H1 (cell line): Measurements from ENCODE around the gene TNNT1. TPM values are rescaled to one million over a fixed set of nuclear protein-coding genes. Genes with fewer than 3 reads are reported as not detected.

Experiments used
- CTCF ChIA-PET: fragments of 300-600 bp; sonication (Branson Sonifier 250); formaldehyde crosslinking; loops from one replicate; lab custom pipeline; 2021; ENCODE audit not compliant: partially characterized antibody; lab: Charles Lee
- POLR2A ChIA-PET: fragments of 300-600 bp; sonication (Branson Sonifier 250); formaldehyde crosslinking; loops from one replicate; lab custom pipeline; 2021; ENCODE audit warnings: inconsistent platforms; ENCODE audit not compliant: partially characterized antibody; lab: Charles Lee
- DNase-seq, 2 experiments: peaks; one replicate each; pipeline versions ENCODE4 v3.0.0 to v3.0.0-alpha.2; 2010 to 2022; ENCODE audit warnings: low spot score in 2 of 2, low read depth in 1 of 2, mixed read lengths in 1 of 2
- FAIRE-seq: peaks from 2 replicates; lab custom pipeline; 2011; peaks lifted over from hg19 to GRCh38; lab: Jason Lieb, UNC
- H2AFZ ChIP-seq: 2 replicates; pipeline ENCODE4 v1.8.1; 2012; ENCODE audit warnings: low read length, inconsistent platforms
- H2AK5ac ChIP-seq: 2 replicates; pipeline ENCODE4 v1.6.1; 2013; ENCODE audit warnings: low read depth, low read length
- H2BK120ac ChIP-seq: replicated peaks from 2 replicates; pipeline ENCODE3; 2013; ENCODE audit warnings: low read depth, low read length, inconsistent platforms
- H2BK12ac ChIP-seq: 2 replicates; pipeline ENCODE4 v1.6.1; 2013; ENCODE audit warnings: low read depth, low read length
- H2BK15ac ChIP-seq: 2 replicates; pipeline ENCODE4 v1.6.1; 2013; ENCODE audit warnings: low read length
- H2BK20ac ChIP-seq: 2 replicates; pipeline ENCODE4 v1.6.1; 2013; ENCODE audit warnings: low read length
- H2BK5ac ChIP-seq: 2 replicates; pipeline ENCODE4 v1.6.1; 2013; ENCODE audit warnings: low read depth, low read length
- H3K14ac ChIP-seq: 2 replicates; pipeline ENCODE4 v1.6.1; 2013; ENCODE audit warnings: inconsistent platforms; ENCODE audit not compliant: insufficient read length
- H3K18ac ChIP-seq: 2 replicates; pipeline ENCODE4 v1.6.1; 2013; ENCODE audit warnings: low read length; ENCODE audit errors: extremely low read depth
- H3K23ac ChIP-seq: 2 replicates; pipeline ENCODE4 v1.6.1; 2013; ENCODE audit warnings: inconsistent platforms; ENCODE audit not compliant: insufficient read length
- H3K23me2 ChIP-seq: 2 replicates; pipeline ENCODE4 v1.6.1; 2013; ENCODE audit warnings: low read depth, low read length
- H3K27ac ChIP-seq: 2 replicates; pipeline ENCODE4 v1.6.1; 2011; ENCODE audit warnings: low read depth, low read length, inconsistent platforms
- H3K27me3 ChIP-seq, 4 experiments: replicated peaks in 1 of 4; 1 replicate in 1 of 4; 2 replicates in 3 of 4; pipeline versions ENCODE4 v1.6.1 to v1.8.1; 2011 to 2013; ENCODE audit warnings: low read length in 3 of 4, mild to moderate bottlenecking in 3 of 4, inconsistent platforms in 2 of 4, mixed read lengths in 2 of 4, moderate library complexity in 1 of 4; ENCODE audit not compliant: control insufficient read depth in 3 of 4, insufficient read depth in 3 of 4; ENCODE audit errors: extremely low read depth in 1 of 4
- H3K36me3 ChIP-seq, 4 experiments: 2 replicates each; pipeline versions ENCODE4 v1.6.1 to v1.8.1; 2011 to 2013; ENCODE audit warnings: mild to moderate bottlenecking in 4 of 4, low read length in 3 of 4, moderate library complexity in 2 of 4, control low read depth in 1 of 4, inconsistent platforms in 1 of 4; ENCODE audit not compliant: insufficient read depth in 4 of 4, control insufficient read depth in 2 of 4
- H3K4ac ChIP-seq: replicated peaks from 2 replicates; pipeline ENCODE3; 2013; ENCODE audit warnings: low read length, low read depth, mixed read lengths, inconsistent platforms; ENCODE audit not compliant: insufficient read length
- H3K4me1 ChIP-seq, 4 experiments: replicated peaks in 1 of 4; 1 replicate in 1 of 4; 2 replicates in 3 of 4; pipeline versions ENCODE4 v1.6.1 to v1.8.1; 2011 to 2013; ENCODE audit warnings: low read length in 3 of 4, inconsistent platforms in 2 of 4, mixed read lengths in 1 of 4; ENCODE audit not compliant: insufficient read depth in 4 of 4, control insufficient read depth in 3 of 4
- H3K4me2 ChIP-seq, 2 experiments: 2 replicates each; pipeline versions ENCODE4 v1.6.1 to v1.8.1; 2011 to 2013; ENCODE audit warnings: low read depth in 2 of 2, low read length in 2 of 2, control low read depth in 1 of 2, inconsistent platforms in 1 of 2, mild to moderate bottlenecking in 1 of 2; ENCODE audit not compliant: insufficient read depth in 1 of 2
- H3K4me3 ChIP-seq, 4 experiments: fragments of 200-600, 300-600 bp in 1 of 4; sonication (generic), shearing (Covaris generic), sonication (Bioruptor Twin) in 1 of 4; 2 replicates each; pipeline versions ENCODE4 v1.5.1 to v1.8.1; 2011 to 2016; ENCODE audit warnings: low read length in 4 of 4, low read depth in 3 of 4, control low read depth in 2 of 4, inconsistent platforms in 2 of 4, mild to moderate bottlenecking in 2 of 4, mixed read lengths in 1 of 4, moderate library complexity in 1 of 4; ENCODE audit not compliant: insufficient read depth in 2 of 4; ENCODE audit errors: extremely low read depth in 1 of 4
- H3K56ac ChIP-seq: replicated peaks from 2 replicates; pipeline ENCODE3; 2013; ENCODE audit warnings: low read depth, mild to moderate bottlenecking, mixed read lengths, low read length, inconsistent platforms; ENCODE audit not compliant: insufficient read length
- H3K79me1 ChIP-seq: 2 replicates; pipeline ENCODE4 v1.6.1; 2013; ENCODE audit warnings: low read depth, low read length, control low read depth
- H3K79me2 ChIP-seq, 2 experiments: 2 replicates each; pipeline versions ENCODE4 v1.6.1 to v1.8.1; 2012 to 2013; ENCODE audit warnings: low read length in 2 of 2, mild to moderate bottlenecking in 2 of 2, inconsistent platforms in 1 of 2; ENCODE audit not compliant: insufficient read depth in 2 of 2, control insufficient read depth in 1 of 2
- H3K9ac ChIP-seq, 4 experiments: replicated peaks in 1 of 4; 1 replicate in 1 of 4; 2 replicates in 3 of 4; pipeline versions ENCODE4 v1.6.1 to v1.8.1; 2011 to 2013; ENCODE audit warnings: low read depth in 3 of 4, low read length in 3 of 4, control low read depth in 2 of 4, mild to moderate bottlenecking in 2 of 4, moderate library complexity in 2 of 4, inconsistent platforms in 1 of 4; ENCODE audit errors: extremely low read depth in 1 of 4
- H3K9me3 ChIP-seq, 2 experiments: 2 replicates each; pipeline versions ENCODE4 v1.6.1 to v1.8.1; 2012 to 2013; ENCODE audit warnings: mild to moderate bottlenecking in 2 of 2, moderate library complexity in 2 of 2, control low read depth in 1 of 2, inconsistent platforms in 1 of 2, low read depth in 1 of 2, low read length in 1 of 2, mixed read lengths in 1 of 2; ENCODE audit not compliant: insufficient read depth in 2 of 2
- H4K20me1 ChIP-seq, 2 experiments: replicated peaks in 1 of 2; 2 replicates each; pipeline versions ENCODE3 to v1.8.1; 2011 to 2013; ENCODE audit warnings: inconsistent platforms in 2 of 2, low read length in 2 of 2, mild to moderate bottlenecking in 1 of 2; ENCODE audit not compliant: insufficient read depth in 2 of 2, control insufficient read depth in 1 of 2
- H4K5ac ChIP-seq: 2 replicates; pipeline ENCODE4 v1.6.1; 2013; ENCODE audit warnings: low read length, low read depth, mixed read lengths, inconsistent platforms; ENCODE audit not compliant: insufficient read length
- H4K8ac ChIP-seq: 2 replicates; pipeline ENCODE4 v1.8.0; 2013; ENCODE audit warnings: mild to moderate bottlenecking, moderate library complexity, low read length, inconsistent platforms; ENCODE audit not compliant: insufficient read depth; ENCODE audit errors: extremely low read depth
- H4K91ac ChIP-seq: replicated peaks from 2 replicates; pipeline ENCODE3; 2013; ENCODE audit warnings: low read length, mixed read lengths, inconsistent platforms; ENCODE audit not compliant: insufficient read length
- KDM4A ChIP-seq: IDR thresholded peaks from one replicate; pipeline ENCODE4 v1.7.1; 2012; ENCODE audit warnings: low read depth, mild to moderate bottlenecking, moderate library complexity, low read length, inconsistent platforms; ENCODE audit not compliant: severe bottlenecking
- MAFK ChIP-seq: IDR thresholded peaks from 2 replicates; pipeline ENCODE4 v1.6.1; 2012; ENCODE audit warnings: low read depth, mild to moderate bottlenecking, improper control_type of control experiment, low read length
- SAP30 ChIP-seq: fragments of 300-600 bp; sonication (generic); IDR thresholded peaks from 2 replicates; pipeline ENCODE4 v1.7.1; 2012; ENCODE audit warnings: low read length, moderate library complexity, mild to moderate bottlenecking, inconsistent platforms; ENCODE audit not compliant: insufficient read depth, insufficient replicate concordance
- TEAD4 ChIP-seq: IDR thresholded peaks from 2 replicates; pipeline ENCODE4 v1.6.1; 2012; ENCODE audit warnings: low read depth, low read length, inconsistent platforms, mixed read lengths
- WGBS, 2 experiments: shearing (Covaris generic) in 1 of 2; methylation state at CpG; one replicate each; pipeline versions ENCODE4 v1.1.6 to v1.1.7; 2013 to 2015; ENCODE audit warnings: low lambda C conversion rate in 2 of 2, mixed read lengths in 2 of 2, inconsistent platforms in 1 of 2, low coverage in 1 of 2, missing lambda C conversion rate in 1 of 2; ENCODE audit not compliant: insufficient replicate concordance in 2 of 2, insufficient coverage in 1 of 2, insufficient read length in 1 of 2; ENCODE audit errors: extremely low coverage in 1 of 2, missing lambda C conversion rate in 1 of 2; 5-methylcytosine and 5-hydroxymethylcytosine counted together
- polyA plus RNA-seq, 7 experiments: library from polyadenylated mRNA; depleted of rRNA in 3 of 7; stranded (reverse) in 5 of 7; unstranded in 2 of 7; fragments of >200 nt in 5 of 7; fragments of 200-250 nt in 2 of 7; gene quantifications; 1 replicate in 5 of 7; 2 replicates in 1 of 7; 4 replicates in 1 of 7; pipeline versions ENCODE4 v1.2.1 to v1.2.3, GENCODE V29; 2011 to 2013; ENCODE audit warnings: missing spikeins in 2 of 7, mixed read lengths in 2 of 7
- total RNA-seq: library from RNA; stranded (reverse); fragmentation: NEBNext Ultra II Directional; extraction: Animal tissue kit (Norgen Biotek cat#: 25700); gene quantifications from 2 replicates; pipeline ENCODE4 v1.2.1, GENCODE V29; 2021
- TF ChIP-seq, protein P1 (sequence below), 3 experiments: IDR thresholded peaks; 1 replicate in 2 of 3; 2 replicates in 1 of 3; pipeline versions ENCODE4 v1.5.1 to v1.6.1; 2011; ENCODE audit warnings: low read length in 3 of 3, mild to moderate bottlenecking in 3 of 3, inconsistent platforms in 2 of 3, low read depth in 1 of 3, moderate library complexity in 1 of 3; ENCODE audit not compliant: insufficient read depth in 1 of 3; ENCODE audit errors: control extremely low read depth in 1 of 3
- TF ChIP-seq, protein P2 (sequence below): IDR thresholded peaks from 2 replicates; pipeline ENCODE4 v1.6.1; 2012; ENCODE audit warnings: inconsistent platforms

TNNT1 gene
- total and polyA plus RNA-seq, 2 of the 8 experiments (the other 6 are each of a cell fraction or from before 2014, with no cell fraction given) = 69.6 to 107 TPM

DNA sequence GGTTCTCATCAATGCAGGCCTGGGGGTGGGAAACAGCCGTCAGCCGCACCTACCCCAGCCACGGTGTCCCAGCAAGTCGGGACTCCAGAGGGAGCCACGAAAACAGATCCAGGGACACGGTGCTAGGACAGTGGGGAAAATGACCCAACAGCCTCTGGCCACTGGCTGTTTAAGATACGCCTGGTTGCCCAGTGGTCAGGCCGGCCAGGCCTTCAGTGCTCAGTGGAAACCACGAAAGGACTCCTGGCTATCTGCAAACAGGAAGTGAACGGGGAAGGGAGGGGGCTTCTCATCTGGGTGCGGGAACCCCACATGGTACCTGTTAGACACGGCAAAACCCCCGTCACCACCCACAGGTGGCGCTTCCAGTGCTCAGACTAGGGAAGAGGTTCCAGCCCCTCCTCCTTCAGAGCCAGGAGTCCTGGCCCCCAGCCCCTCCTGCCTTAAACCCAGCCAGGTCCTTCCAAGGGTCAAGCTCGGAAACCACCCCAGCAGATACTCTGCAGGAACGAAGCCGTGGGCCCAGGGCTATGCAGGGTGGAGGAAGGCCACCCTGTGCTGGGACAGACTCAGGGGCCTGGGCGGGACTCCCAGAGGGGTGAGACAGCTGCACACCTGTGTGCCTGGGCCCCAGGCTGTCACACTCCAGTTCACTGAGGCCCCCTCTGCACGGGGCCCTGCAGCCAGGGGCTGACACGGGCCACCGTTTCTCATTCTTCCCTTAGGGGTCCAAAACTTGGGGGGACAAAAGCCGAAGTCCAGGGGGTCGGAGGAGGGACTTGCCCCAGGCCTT, 36.0 kb downstream of the TNNT1 start:
- H3K23ac ChIP-seq = no peak overlapping the region
- H3K9me3 ChIP-seq = no peaks in the 10 kb centered on the region
- peak overlapping the region in 1 of 4 experiments; percentile 34; a peak in 2 of 7 replicates for H3K9ac ChIP-seq
- POLR2A ChIA-PET = interaction anchor here (0.6 to 6.4 kb wide), 4 partner anchors 8 to 25 kb away, joined by 3 to 72 read pairs (median 4); no protein-coding TSS in a partner anchor
- no peak overlapping the region; the same call in none of the 2 replicates for H3K18ac ChIP-seq
- H2BK5ac ChIP-seq = 0 out of 2 replicates have a peak overlapping the region, but pooled peaks have one; percentile 52
- no peaks in the 10 kb centered on the region for H3K27me3 ChIP-seq
- no peak overlapping the region for H4K91ac ChIP-seq
- H4K8ac ChIP-seq = peak overlapping the region; percentile 84
- WGBS, 2 experiments = 90% methylated on average over 21 of the region's 23 CpGs; no CpG with 5 or more reads in 1 of the 2 experiments
- no peak overlapping the region for H3K56ac ChIP-seq
- FAIRE-seq = no peak
- H3K14ac ChIP-seq = no peak overlapping the region
- DNase-seq = no peak
- H2BK120ac ChIP-seq = no peak overlapping the region
- H2AFZ ChIP-seq = no peak overlapping the region
- no peak overlapping the region for H3K4ac ChIP-seq
- H3K79me2 ChIP-seq = peaks cover 0 to 33% of the 10 kb centered on the region in 2 experiments; a peak in 2 of 4 replicates
- H2BK20ac ChIP-seq = no peak overlapping the region
- H3K36me3 ChIP-seq = peaks cover 0 to 4% (median 0%) of the 10 kb centered on the region in 4 experiments; a peak in 1 of 8 replicates
- H3K4me3 ChIP-seq = no peak overlapping the region
- peaks cover 0 to 20% (median 14%) of the 10 kb centered on the region in 4 experiments; a peak in 5 of 7 replicates for H3K4me1 ChIP-seq
- H4K5ac ChIP-seq = no peak overlapping the region
- peaks cover 20 to 31% of the 10 kb centered on the region in 2 experiments for H4K20me1 ChIP-seq
- peaks cover 35% of the 10 kb centered on the region for H3K79me1 ChIP-seq
- CTCF ChIA-PET = interaction anchor here (0.9 to 3.7 kb wide), 4 partner anchors 20 to 24 kb away, joined by 3 to 15 read pairs (median 4); no protein-coding TSS in a partner anchor
- 0 out of 2 replicates have a peak overlapping the region, but pooled peaks have one; percentile 27 for H2BK12ac ChIP-seq
- 0 out of 4 replicates have a peak overlapping the region, but pooled peaks of 1 of the 2 experiments have one; percentile 1 for H3K4me2 ChIP-seq
- H3K27ac ChIP-seq = peak overlapping the region; percentile 57
- H2AK5ac ChIP-seq = 0 out of 2 replicates have a peak overlapping the region, but pooled peaks have one; percentile 65
- H2BK15ac ChIP-seq = no peak overlapping the region
- peaks cover 15% of the 10 kb centered on the region; the same call in 1 of the 2 replicates for H3K23me2 ChIP-seq
- TF ChIP-seq, protein P1, sequence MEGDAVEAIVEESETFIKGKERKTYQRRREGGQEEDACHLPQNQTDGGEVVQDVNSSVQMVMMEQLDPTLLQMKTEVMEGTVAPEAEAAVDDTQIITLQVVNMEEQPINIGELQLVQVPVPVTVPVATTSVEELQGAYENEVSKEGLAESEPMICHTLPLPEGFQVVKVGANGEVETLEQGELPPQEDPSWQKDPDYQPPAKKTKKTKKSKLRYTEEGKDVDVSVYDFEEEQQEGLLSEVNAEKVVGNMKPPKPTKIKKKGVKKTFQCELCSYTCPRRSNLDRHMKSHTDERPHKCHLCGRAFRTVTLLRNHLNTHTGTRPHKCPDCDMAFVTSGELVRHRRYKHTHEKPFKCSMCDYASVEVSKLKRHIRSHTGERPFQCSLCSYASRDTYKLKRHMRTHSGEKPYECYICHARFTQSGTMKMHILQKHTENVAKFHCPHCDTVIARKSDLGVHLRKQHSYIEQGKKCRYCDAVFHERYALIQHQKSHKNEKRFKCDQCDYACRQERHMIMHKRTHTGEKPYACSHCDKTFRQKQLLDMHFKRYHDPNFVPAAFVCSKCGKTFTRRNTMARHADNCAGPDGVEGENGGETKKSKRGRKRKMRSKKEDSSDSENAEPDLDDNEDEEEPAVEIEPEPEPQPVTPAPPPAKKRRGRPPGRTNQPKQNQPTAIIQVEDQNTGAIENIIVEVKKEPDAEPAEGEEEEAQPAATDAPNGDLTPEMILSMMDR (IDR thresholded peaks at IDR 0.05; ENCODE audit: control extremely low read depth in 1 of 3, insufficient read depth in 1 of 3, low read depth in 1 of 3, low read length in 3 of 3) = peak; percentile 15 to 47 (median 41); a peak in 2 of 4 replicates
- TF ChIP-seq KDM4A (no peak), TEAD4 (no peak), SAP30 (no peak), MAFK (no peak)
- TF ChIP-seq, protein P2, sequence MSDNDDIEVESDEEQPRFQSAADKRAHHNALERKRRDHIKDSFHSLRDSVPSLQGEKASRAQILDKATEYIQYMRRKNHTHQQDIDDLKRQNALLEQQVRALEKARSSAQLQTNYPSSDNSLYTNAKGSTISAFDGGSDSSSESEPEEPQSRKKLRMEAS = no peak
